HG03575 (cell line): ENCODE results near the gene STON1.
"Not testable (repeated sequence)": the region's sequence is repeated elsewhere in the genome, so short reads cannot be mapped to it uniquely, and the experiment has no call there.

Experiments used
- ATAC-seq: cut with Tn5 transposase; IDR thresholded peaks from one replicate; pipeline ENCODE4 v1.9.1; 2021; ENCODE audit not compliant: unreplicated experiment, insufficient number of reproducible peaks, low FRiP score; ENCODE audit errors: extremely low read depth

STON1 gene

DNA sequence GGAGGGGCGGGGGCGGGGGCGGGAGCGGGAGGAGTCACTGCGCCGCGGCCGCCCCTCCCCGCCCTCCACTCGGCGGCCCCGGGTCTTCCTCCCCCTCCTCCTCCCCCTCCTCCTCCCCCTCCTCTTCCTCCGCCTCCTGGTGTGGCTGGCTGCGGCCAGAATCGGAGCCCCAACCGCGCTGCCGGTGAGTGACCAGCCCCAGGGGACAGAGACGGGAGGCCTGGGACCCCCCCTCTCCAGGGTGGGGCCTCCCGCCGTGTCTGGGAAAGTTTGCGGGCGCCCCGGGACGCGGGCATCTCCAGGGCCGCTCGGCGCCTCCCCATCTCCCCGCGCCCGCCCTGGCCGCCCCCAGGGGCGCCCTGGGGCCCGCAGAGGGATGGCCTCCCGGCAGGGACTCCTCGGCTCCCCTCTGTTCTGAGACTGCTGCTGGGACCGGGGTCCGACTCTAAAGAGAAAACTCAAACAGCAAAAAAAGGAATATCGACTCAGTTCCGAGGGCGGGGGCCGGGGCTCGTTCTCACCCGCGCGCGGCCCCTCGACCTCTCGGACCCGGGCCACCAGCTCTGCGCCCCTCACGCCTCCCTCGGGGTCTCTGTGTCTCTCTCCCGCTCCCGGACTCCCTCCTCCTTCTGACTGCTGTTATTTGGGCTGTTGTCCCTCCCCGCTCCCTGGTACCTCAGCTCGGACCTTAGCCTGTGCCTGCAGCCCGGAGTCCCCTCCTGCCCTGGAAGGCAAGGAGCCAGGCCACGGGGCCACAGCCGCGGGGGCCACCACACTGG is at the start of gene STON1:
STON1 (plus strand) TSS at position 122 of the 779 bp plus-strand sequence. CDS start 50,480 bp downstream, outside the sequence.
- no peak for ATAC-seq

GRCh38 chr2:48480526-48480925 is 49.4 kb upstream of the STON1 start:
- no peak for ATAC-seq

- ATAC-seq, result no peak
These were observed 47.6 kb upstream of the STON1 start for GRCh38 chr2:48482313-48482712.

- no peak for ATAC-seq
These were observed 47.2 kb upstream of the STON1 start for GRCh38 chr2:48482769-48483168.

DNA sequence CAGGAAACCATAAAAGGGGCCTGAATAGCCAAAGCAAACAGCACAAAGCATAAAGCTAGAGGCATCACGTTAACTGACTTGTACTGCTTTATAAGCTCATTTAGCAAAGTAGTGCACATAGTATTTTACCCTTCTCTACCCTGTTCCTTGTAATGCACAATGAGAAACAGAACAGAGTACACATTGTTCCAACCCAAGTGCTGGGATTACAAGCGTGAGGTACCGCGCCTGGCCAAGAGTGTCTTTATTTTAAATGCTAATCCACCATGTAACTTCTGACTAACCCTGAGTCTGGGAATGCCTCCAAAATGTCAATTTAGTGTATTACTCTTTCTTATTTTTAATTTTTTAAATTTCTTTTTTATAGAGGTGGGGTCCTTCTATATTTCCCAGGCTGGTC is 46.4 kb upstream of the STON1 start:
- ATAC-seq, result no peak

- ATAC-seq, result no peak
These were observed 46.0 kb upstream of the STON1 start for GRCh38 chr2:48483916-48484315.

DNA sequence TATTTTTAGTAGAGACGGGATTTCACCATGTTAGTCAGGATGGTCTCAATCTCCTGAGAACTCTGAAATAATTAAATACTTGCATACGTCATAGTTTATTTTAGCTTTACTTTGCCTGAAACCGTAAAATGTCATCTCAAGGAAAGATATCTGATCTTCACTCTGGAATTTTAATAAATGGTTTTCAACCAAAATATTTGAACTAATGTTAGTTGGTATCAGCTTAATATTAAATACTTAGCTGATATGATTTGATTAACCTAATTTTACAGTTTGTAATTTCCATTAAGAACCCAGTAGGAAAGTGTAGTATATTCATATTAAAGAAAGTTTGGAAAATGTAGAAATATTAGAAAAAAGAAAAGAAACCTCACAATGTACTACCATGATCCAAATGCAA is 41.4 kb upstream of the STON1 start:
- no peak for ATAC-seq

DNA sequence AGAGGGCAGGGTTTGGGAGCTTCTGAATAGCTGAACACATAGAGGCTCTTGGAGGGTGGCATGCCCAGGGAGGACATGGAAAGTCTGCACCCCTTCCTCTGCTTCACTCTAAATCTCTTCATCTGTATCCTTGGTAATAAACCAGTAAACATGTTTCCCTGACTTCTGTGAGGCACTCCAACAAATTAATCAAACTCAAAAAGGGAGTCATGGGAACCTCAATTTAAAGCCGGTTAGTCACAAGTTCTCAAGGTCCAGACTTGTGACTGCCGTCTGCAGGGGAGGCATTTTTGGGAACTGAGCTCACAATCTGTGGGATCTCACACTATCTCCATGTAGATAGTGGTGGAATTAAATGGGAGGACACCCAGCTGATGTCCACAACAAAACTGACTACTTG is 33.1 kb upstream of the STON1 start:
- no peak for ATAC-seq

DNA sequence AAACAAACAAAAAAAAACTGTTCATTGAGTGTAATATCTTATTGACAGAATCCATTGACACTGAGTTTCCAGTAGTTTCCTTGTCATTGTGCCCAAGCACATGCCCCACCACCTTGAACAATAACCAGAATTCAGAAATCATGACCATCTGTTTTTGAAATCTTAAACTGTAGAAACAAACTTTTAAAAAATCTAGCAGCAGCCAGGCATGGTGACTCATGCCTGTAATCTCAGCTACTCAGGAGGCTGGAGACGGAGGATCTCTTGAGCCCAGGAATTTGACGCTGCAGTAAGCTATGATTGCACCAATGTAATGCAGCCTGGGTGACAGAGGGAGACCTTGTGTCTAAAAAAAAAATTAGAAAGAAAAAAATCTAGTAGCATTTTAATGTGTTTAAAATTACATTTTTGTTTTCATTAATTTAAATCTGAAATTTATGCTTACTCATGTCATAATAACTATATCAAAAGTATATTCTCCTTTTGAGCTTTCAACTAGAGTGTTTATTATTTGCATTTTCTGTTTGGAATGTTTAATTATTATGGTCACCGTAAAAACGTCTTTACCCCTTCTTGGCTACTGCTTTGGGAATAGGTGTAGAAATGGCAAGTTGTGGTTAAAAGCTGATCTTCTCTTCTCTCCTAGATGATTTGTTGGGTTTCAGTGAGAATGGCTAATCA is 25.2 kb upstream of the STON1 start:
- no peak for ATAC-seq

DNA sequence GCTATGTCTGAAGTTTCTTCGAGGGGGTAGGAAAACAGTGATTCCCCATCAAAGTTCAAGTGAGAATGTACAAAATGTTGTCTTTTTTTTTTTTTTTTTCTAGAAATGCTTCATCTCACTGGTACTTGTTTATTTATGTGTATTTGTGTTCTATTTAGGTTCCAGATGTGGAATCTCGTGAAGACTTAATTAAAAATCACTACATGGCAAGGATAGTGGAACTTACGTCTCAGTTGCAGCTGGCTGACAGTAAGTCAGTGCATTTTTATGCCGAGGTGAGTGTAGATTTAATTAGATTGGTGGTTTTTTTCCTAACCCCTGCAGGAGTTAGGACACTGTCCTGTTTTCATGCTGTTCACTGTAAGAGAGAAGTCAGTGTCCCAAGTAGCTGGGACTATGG is 22.8 kb upstream of the STON1 start:
- ATAC-seq, result no peak

GRCh38 chr2:48508461-48509124 is 21.4 kb upstream of the STON1 start:
- ATAC-seq, result no peak

DNA sequence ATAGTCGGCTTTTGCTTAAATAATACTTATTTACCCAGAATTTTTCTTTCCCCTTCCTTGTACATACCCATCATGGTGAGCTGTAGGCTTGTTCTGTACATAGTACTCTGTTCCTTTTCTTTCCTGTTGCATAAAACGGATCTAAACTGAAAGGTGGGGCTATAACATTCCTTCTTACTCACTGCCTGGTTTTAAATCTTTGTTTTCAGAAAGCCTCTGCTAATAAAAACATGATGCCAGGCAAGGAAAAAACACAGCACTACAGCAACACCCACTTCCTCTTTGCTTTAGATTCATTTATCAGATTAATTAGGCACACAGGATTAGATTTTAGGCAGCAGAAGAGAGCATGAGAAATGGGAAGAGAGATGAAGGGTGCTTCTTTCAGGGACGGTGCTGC is 19.6 kb upstream of the STON1 start:
- ATAC-seq, result no peak

DNA sequence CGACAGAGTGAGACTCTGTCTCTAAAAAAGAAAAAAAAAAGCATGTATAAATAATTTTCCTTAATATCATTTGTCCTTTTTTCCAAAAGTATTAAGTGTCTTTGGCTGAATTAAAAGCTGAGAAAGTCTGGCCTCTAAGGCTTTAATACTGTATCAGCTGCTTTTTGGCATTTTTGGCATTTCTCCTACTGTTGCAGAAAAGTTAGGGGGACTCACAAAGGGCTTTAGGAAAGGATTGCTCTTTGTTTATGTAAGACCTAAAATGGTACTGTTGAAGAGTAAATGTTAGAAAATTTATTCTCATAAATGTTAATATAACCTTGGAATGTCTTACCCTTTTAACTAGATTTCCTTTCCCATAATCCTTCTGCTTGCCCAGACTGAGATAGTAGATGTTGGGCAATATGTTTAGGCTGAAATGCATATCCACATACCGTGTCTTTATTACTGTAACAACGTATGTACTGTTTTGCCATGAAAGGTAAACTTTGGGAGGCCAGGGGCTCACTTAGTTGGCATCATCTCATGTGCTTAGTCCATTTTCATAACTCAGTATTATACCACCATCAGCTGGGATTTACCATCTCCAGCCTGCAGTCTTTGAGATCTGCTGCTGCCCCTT is 18.0 kb upstream of the STON1 start:
- ATAC-seq, result no peak

DNA sequence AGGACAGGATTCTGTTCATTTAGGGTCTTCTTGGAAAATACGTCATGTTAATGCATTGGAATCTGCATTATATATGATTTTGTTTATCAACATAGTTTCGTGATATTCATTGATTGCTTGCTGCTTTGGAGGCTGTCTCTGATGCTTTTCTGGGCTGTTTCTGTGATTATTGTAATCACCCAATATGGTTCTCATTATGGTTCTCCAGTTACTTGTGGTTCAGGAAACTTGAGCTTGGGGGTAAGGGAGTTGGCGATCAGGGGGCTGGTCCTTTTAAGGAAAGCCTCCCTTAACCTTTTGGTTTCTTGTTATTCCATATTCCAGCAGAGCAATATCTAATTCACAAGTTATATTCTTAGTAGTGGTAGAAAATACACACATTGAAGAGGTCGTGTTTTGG is 17.4 kb upstream of the STON1 start:
- ATAC-seq, result no peak

DNA sequence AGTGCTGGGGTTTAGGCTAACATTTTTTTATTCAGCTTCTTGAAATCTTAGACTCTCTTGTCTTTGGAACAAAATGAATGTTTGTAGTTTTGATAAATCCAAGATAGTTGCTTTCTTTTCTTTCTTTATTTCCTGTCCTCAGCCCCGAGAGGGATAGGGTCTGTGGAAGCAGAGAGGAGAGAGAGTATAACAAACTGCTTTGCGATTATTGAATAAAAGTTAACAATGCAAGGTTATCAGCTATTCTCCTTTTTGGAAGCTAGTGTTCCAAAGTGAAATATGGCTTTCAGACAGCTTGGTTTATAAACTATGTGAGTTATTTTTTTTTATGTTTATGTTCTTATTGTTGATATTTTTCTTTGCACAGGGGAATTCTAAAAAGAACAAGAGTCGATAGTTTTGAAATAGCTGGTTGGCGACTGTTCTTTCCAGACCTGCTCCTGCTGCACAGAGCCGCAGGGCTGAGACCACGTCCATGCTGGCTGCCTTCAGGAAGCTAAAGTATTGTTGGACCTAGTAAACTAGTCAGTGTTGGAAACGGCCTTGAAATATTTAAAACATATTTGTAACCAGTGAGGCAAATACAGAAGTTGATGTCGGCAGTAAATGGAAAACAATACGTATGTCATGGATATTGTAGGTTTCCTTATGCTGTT is 15.5 kb upstream of the STON1 start:
- no peak for ATAC-seq

GRCh38 chr2:48515513-48515985 is 14.4 kb upstream of the STON1 start:
- no peak for ATAC-seq

- no peak for ATAC-seq
These were observed 10.4 kb upstream of the STON1 start for GRCh38 chr2:48519593-48519992.

DNA sequence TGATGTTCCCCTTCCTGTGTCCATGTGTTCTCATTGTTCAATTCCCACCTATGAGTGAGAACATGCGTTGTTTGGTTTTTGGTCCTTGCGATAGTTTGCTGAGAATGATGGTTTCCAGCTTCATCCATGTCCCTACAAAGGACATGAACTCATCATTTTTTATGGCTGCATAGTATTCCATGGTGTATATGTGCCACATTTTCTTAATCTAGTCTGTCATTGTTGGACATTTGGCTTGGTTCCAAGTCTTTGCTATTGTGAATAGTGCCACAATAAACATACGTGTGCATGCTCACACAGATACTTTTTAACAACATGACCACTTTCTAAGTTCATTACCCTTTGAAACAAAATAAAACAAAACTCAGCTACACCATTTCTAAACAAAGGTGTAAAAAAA is 5.2 kb upstream of the STON1 start:
- not testable (repeated sequence) for ATAC-seq

DNA sequence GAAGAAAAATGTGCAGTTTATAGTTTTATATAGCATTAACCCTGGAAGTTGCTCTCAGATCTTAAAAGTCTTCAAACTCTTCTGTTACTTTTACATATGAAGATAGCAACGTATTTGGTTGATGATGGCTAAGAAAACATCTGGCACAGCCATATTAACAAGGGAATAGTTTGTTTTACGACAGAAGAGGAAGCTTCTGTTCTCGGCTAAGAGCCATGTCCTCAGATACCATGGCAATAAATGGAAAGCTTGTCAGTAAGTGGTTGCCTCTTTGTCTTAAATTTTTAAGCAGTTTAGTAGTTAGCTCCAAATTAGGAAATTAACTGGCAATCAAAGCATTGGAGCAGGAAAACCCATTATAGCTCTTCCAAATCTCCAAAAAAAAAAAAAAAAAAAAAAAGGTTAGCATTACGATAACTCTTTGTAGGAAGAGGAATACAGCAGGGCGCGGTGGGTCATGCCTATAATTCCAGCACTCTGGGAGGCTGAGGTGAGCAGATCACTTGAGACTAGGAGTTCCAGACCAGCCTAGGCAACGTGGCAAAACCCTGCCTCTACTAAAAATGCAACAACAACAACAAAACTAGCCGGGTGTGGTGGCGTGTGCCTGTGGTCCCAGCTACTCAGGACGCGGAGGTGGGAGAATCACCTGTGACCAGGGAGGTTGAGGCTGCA is 4.5 kb upstream of the STON1 start:
- ATAC-seq, result no peak
